A549 (cell line): Measurements from ENCODE around the gene PYGO2. TPM values are rescaled to one million over a fixed set of nuclear protein-coding genes. Genes with fewer than 3 reads are reported as not detected.

Experiments used
- ATAC-seq, 2 experiments: fragments of 200-7000 bp in 1 of 2; fragments of >200 bp in 1 of 2; cut with Nextera tagmentation in 1 of 2; cut with Tn5 transposase in 1 of 2; 3 replicates each; pipeline versions ENCODE4 v1.8.0 to v1.9.1; 2018 to 2020; ENCODE audit warnings: mild to moderate bottlenecking in 1 of 2, moderate library complexity in 1 of 2
- CTCF ChIA-PET: fragments of 300-600 bp; sonication (Branson Sonifier 250); formaldehyde crosslinking; extraction: SDS; loops from one replicate; lab custom pipeline; 2021; ENCODE audit warnings: antibody characterized with exemption, inconsistent platforms; lab: Yijun Ruan, JAX
- POLR2A ChIA-PET: fragments of 350-600 bp; formaldehyde crosslinking; extraction: SDS; loops from one replicate; lab custom pipeline; 2021; ENCODE audit warnings: antibody characterized with exemption, inconsistent platforms; lab: Yijun Ruan, JAX
- DNase-seq, 2 experiments: peaks; one replicate each; pipeline versions ENCODE4 v3.0.0 to v3.0.0-alpha.2; 2011 to 2016; ENCODE audit warnings: low read depth in 1 of 2, low spot score in 1 of 2
- FAIRE-seq: peaks from 2 replicates; lab custom pipeline; 2011; peaks lifted over from hg19 to GRCh38; lab: Jason Lieb, UNC
- H3K27ac ChIP-seq, 2 experiments: fragments of >200 bp; sonication (Bioruptor Twin); formaldehyde crosslinking; 3 replicates each; pipeline ENCODE4 v1.5.1; 2016 to 2017
- H3K4me1 ChIP-seq: fragments of >200 bp; sonication (Bioruptor Twin); formaldehyde crosslinking; 3 replicates; pipeline ENCODE4 v1.6.1; 2016
- H3K4me2 ChIP-seq: fragments of >200 bp; sonication (Bioruptor Twin); formaldehyde crosslinking; 3 replicates; pipeline ENCODE4 v1.6.1; 2016
- H3K4me3 ChIP-seq: fragments of >200 bp; sonication (Bioruptor Twin); formaldehyde crosslinking; 3 replicates; pipeline ENCODE4 v1.5.1; 2016
- H3K9me3 ChIP-seq: fragments of >200 bp; sonication (Bioruptor Twin); formaldehyde crosslinking; 3 replicates; pipeline ENCODE4 v1.6.1; 2016
- BCL3 ChIP-seq: fragments of >200 bp; sonication (Bioruptor Twin); formaldehyde crosslinking; IDR thresholded peaks from 3 replicates; pipeline ENCODE4 v1.6.1; 2016
- BHLHE40 ChIP-seq: IDR thresholded peaks from 2 replicates; pipeline ENCODE4 v1.6.1; 2012; ENCODE audit warnings: low read depth, low read length, inconsistent platforms
- CEBPB ChIP-seq, 2 experiments: fragments of >200 bp in 1 of 2; sonication (Bioruptor Twin) in 1 of 2; formaldehyde crosslinking in 1 of 2; IDR thresholded peaks; 2 replicates each; pipeline ENCODE4 v1.6.1; 2012 to 2016
- CHD4 ChIP-seq: fragments of 200-600 bp; sonication (generic); IDR thresholded peaks from 2 replicates; pipeline ENCODE4 v1.6.1; 2016; ENCODE audit warnings: antibody characterized with exemption, mild to moderate bottlenecking, borderline replicate concordance
- EHF ChIP-seq: fragments of 250-450 bp; sonication (Bioruptor Pico); IDR thresholded peaks from 2 replicates; pipeline ENCODE4 v1.5.0; 2020; ENCODE audit warnings: mild to moderate bottlenecking
- FOSB ChIP-seq: fragments of 250-450 bp; sonication (Bioruptor Pico); IDR thresholded peaks from 2 replicates; pipeline ENCODE4 v1.5.0; 2020; ENCODE audit warnings: mild to moderate bottlenecking, moderate library complexity
- FOSL2 ChIP-seq, 2 experiments: fragments of 450-650 bp in 1 of 2; fragments of >200 bp in 1 of 2; sonication (Bioruptor Twin) in 1 of 2; formaldehyde crosslinking; IDR thresholded peaks; 2 replicates each; pipeline versions ENCODE4 v1.5.0 to v1.6.1; 2016 to 2020; ENCODE audit warnings: mild to moderate bottlenecking in 1 of 2, moderate library complexity in 1 of 2
- FOXS1 ChIP-seq: fragments of 250-450 bp; sonication (Bioruptor Pico); IDR thresholded peaks from 2 replicates; pipeline ENCODE4 v1.5.0; 2020; ENCODE audit warnings: mild to moderate bottlenecking, moderate library complexity
- HMGXB4 ChIP-seq: fragments of 250-450 bp; sonication (Bioruptor Pico); IDR thresholded peaks from 2 replicates; pipeline ENCODE4 v1.5.0; 2021; ENCODE audit warnings: mild to moderate bottlenecking, moderate library complexity, borderline replicate concordance
- HOXA7 ChIP-seq: fragments of 250-450 bp; sonication (Bioruptor Pico); IDR thresholded peaks from 2 replicates; pipeline ENCODE4 v1.5.0; 2020; ENCODE audit warnings: mild to moderate bottlenecking, moderate library complexity
- HOXB13 ChIP-seq: fragments of 250-450 bp; sonication (Bioruptor Pico); IDR thresholded peaks from 2 replicates; pipeline ENCODE4 v1.5.0; 2020; ENCODE audit warnings: low read depth, mild to moderate bottlenecking, moderate library complexity
- JUNB ChIP-seq: fragments of >200 bp; sonication (Bioruptor Twin); formaldehyde crosslinking; IDR thresholded peaks from 2 replicates; pipeline ENCODE4 v1.6.1; 2016
- KDM1A ChIP-seq: fragments of 200-600 bp; sonication (generic); IDR thresholded peaks from 2 replicates; pipeline ENCODE4 v1.6.1; 2016; ENCODE audit warnings: low read depth, mild to moderate bottlenecking
- KDM5A ChIP-seq: fragments of 200-600 bp; sonication (generic); IDR thresholded peaks from 2 replicates; pipeline ENCODE4 v1.6.1; 2016; ENCODE audit warnings: antibody characterized with exemption, mild to moderate bottlenecking
- MAX ChIP-seq: IDR thresholded peaks from 2 replicates; pipeline ENCODE4 v1.6.1; 2012
- MAZ ChIP-seq: fragments of 150-350 bp; IDR thresholded peaks from 2 replicates; pipeline ENCODE4 v1.6.1; 2014; ENCODE audit warnings: antibody characterized with exemption, low read depth, low read length, borderline replicate concordance
- NR3C1 ChIP-seq: fragments of >200 bp; sonication (Bioruptor Twin); formaldehyde crosslinking; IDR thresholded peaks from 3 replicates; pipeline ENCODE4 v1.6.1; 2017
- POLR2AphosphoS2 ChIP-seq: conservative IDR thresholded peaks from 2 replicates; pipeline ENCODE4 v1.6.1; 2012; ENCODE audit warnings: low read length, improper control_type of control experiment, inconsistent platforms
- RARB ChIP-seq: fragments of 250-450 bp; sonication (Bioruptor Pico); IDR thresholded peaks from 2 replicates; pipeline ENCODE4 v1.8.0; 2021; ENCODE audit warnings: mild to moderate bottlenecking, moderate library complexity
- SMC3 ChIP-seq: fragments of >200 bp; sonication (Bioruptor Twin); formaldehyde crosslinking; IDR thresholded peaks from 3 replicates; pipeline ENCODE4 v1.6.1; 2018; ENCODE audit warnings: inconsistent platforms
- SREBF2 ChIP-seq: fragments of 450-650 bp; IDR thresholded peaks from 2 replicates; pipeline ENCODE4 v1.6.1; 2014; ENCODE audit warnings: mild to moderate bottlenecking, moderate library complexity
- TFCP2L1 ChIP-seq: fragments of 250-450 bp; sonication (Bioruptor Pico); IDR thresholded peaks from 2 replicates; pipeline ENCODE4 v1.5.0; 2021; ENCODE audit warnings: mild to moderate bottlenecking
- TP53 ChIP-seq: fragments of 250-450 bp; sonication (Bioruptor Pico); IDR thresholded peaks from 2 replicates; pipeline ENCODE4 v1.5.0; 2021; ENCODE audit warnings: mild to moderate bottlenecking, moderate library complexity
- USF2 ChIP-seq: fragments of 450-650 bp; IDR thresholded peaks from 2 replicates; pipeline ENCODE4 v1.6.1; 2014; ENCODE audit warnings: antibody characterized with exemption
- ZC3H11A ChIP-seq: fragments of 450-650 bp; IDR thresholded peaks from 2 replicates; pipeline ENCODE4 v1.6.1; 2014; ENCODE audit warnings: antibody characterized with exemption, mild to moderate bottlenecking
- ZFP36 ChIP-seq: fragments of 450-650 bp; IDR thresholded peaks from 2 replicates; pipeline ENCODE4 v1.6.1; 2014; ENCODE audit warnings: borderline replicate concordance; ENCODE audit not compliant: partially characterized antibody
- WGBS: methylation state at CpG from one replicate; pipeline ENCODE4 v1.1.6; 2017; ENCODE audit errors: missing lambda C conversion rate; 5-methylcytosine and 5-hydroxymethylcytosine counted together
- polyA plus RNA-seq, 4 experiments: library from polyadenylated mRNA; depleted of rRNA in 3 of 4; stranded (reverse); fragments of >200 nt; fragmentation: RNase III in 1 of 4; extraction: RNeasy Plus Mini Kit Qiagen cat#74134 plus additional on column Dnase treatment in 1 of 4; gene quantifications; 2 replicates in 3 of 4; 3 replicates in 1 of 4; pipeline ENCODE4 v1.2.3, GENCODE V29; 2011 to 2017

Gene PYGO2
- polyA plus RNA-seq, 2 of the 4 experiments (the other 2 are of a cell fraction) = 18.3 to 24.6 TPM

GRCh38 chr1:154953611-154954038 is 8.0 kb downstream of the PYGO2 start:
- FAIRE-seq (no peak), DNase-seq (no peak), ATAC-seq (no peak)
- H3K4me2 ChIP-seq = no peak overlapping the region
- peaks cover 20% of the 10 kb centered on the region for H3K4me1 ChIP-seq
- no peak overlapping the region for H3K27ac ChIP-seq
- no peak overlapping the region for H3K4me3 ChIP-seq
- H3K9me3 ChIP-seq = no peaks in the 10 kb centered on the region
- TF ChIP-seq KDM5A = no peak
- TF ChIP-seq CEBPB (IDR thresholded peaks at IDR 0.05) = no peak
- no peak for TF ChIP-seq NR3C1
- TF ChIP-seq POLR2AphosphoS2 = no peak
- no peak for TF ChIP-seq TFCP2L1 (CRISPR knock-in tag)
- no peak for TF ChIP-seq JUNB
- no peak for TF ChIP-seq KDM1A
- no peak for TF ChIP-seq FOSL2 (IDR thresholded peaks at IDR 0.05)
- no peak for TF ChIP-seq FOSL2 (CRISPR knock-in tag; IDR thresholded peaks at IDR 0.05)
- TF ChIP-seq MAX = no peak
- no peak for TF ChIP-seq BCL3
- TF ChIP-seq CHD4 = no peak
- TF ChIP-seq RARB (CRISPR knock-in tag) = no peak
- TF ChIP-seq SMC3 = no peak
- no peak for TF ChIP-seq FOXS1 (CRISPR knock-in tag)
- TF ChIP-seq, all 56 proteins: peak for 0
- ChIA-PET CTCF (interaction anchor here (1.0 to 3.0 kb wide), 3 partner anchors 8 to 394 kb away, joined by 3 to 19 read pairs (median 3); partner anchors contain the start of gene PYGO2), POLR2A (no interaction called here)
- no CpG with 5 or more reads among the region's 2 CpGs for WGBS

- Histone ChIP-seq H3K9me3 (no peaks in the 10 kb centered on the region), H3K27ac (no peak overlapping the region), H3K4me1 (peaks cover 20% of the 10 kb centered on the region), H3K4me2 (no peak overlapping the region), H3K4me3 (no peak overlapping the region)
- CTCF ChIA-PET = interaction anchor here (1.0 to 3.0 kb wide), 4 partner anchors 9 to 393 kb away, joined by 3 to 19 read pairs (median 6); partner anchors contain the start of genes PMVK and PYGO2
- TF ChIP-seq SREBF2 = no peak
- TF ChIP-seq FOSL2 (IDR thresholded peaks at IDR 0.05) = no peak
- no peak for TF ChIP-seq FOSL2 (CRISPR knock-in tag; IDR thresholded peaks at IDR 0.05)
- no peak for TF ChIP-seq HOXA7
- TF ChIP-seq USF2 = no peak
- POLR2A ChIA-PET = no interaction called here
- DNase-seq (no peak), FAIRE-seq (no peak), ATAC-seq (no peak)
- 75% methylated on average over 6 of the region's 6 CpGs for WGBS
Observed at GRCh38 chr1:154952664-154953063, 8.9 kb downstream of the PYGO2 start.

- ATAC-seq (no peak), FAIRE-seq (no peak)
- Histone ChIP-seq H3K4me1 (peaks cover 15% of the 10 kb centered on the region), H3K4me3 (no peak overlapping the region), H3K9me3 (no peaks in the 10 kb centered on the region), H3K27ac (no peak overlapping the region)
- ChIA-PET POLR2A (no interaction called here), CTCF (interaction anchor here (1.1 to 3.0 kb wide), 4 partner anchors 9 to 392 kb away, joined by 3 to 19 read pairs (median 6); partner anchors contain the start of genes PMVK and PYGO2)
- TF ChIP-seq FOSB (no peak), EHF (no peak), ZC3H11A (no peak), HMGXB4 (CRISPR knock-in tag) (no peak), BHLHE40 (no peak), MAZ (no peak), BCL3 (no peak), ZFP36 (no peak), HOXB13 (CRISPR knock-in tag) (no peak), TP53 (CRISPR knock-in tag) (no peak)
- TF ChIP-seq, all 56 proteins: peak for 0
- no peak overlapping the region for H3K4me2 ChIP-seq
- WGBS = 79% methylated on average over 15 of the region's 15 CpGs
- DNase-seq = no peak
Observed at GRCh38 chr1:154951901-154952657, 9.5 kb downstream of the PYGO2 start.
